GM10248 (cell line): ENCODE measurements around the gene UBASH3B.

ENCODE experiments used
- CTCF ChIA-PET: fragments of 300-600 bp; sonication (Branson Sonifier 250); formaldehyde crosslinking; extraction: SDS; loops from one replicate; lab custom pipeline; 2021; ENCODE audit warnings: antibody characterized with exemption; lab: Yijun Ruan, JAX
- POLR2A ChIA-PET: fragments of 350-650 bp; sonication (Branson Sonifier 250); formaldehyde crosslinking; extraction: SDS; loops from one replicate; lab custom pipeline; 2020; ENCODE audit warnings: antibody characterized with exemption; lab: Yijun Ruan, JAX
- DNase-seq: peaks from one replicate; pipeline ENCODE4 v3.0.0; 2012; ENCODE audit errors: extremely low spot score
- TF ChIP-seq, protein P1 (sequence below): IDR thresholded peaks from 2 replicates; pipeline ENCODE4 v1.5.1; 2012; ENCODE audit warnings: mild to moderate bottlenecking, low read depth; ENCODE audit errors: extremely low read depth, missing control alignments, control extremely low read depth

Gene UBASH3B

DNA sequence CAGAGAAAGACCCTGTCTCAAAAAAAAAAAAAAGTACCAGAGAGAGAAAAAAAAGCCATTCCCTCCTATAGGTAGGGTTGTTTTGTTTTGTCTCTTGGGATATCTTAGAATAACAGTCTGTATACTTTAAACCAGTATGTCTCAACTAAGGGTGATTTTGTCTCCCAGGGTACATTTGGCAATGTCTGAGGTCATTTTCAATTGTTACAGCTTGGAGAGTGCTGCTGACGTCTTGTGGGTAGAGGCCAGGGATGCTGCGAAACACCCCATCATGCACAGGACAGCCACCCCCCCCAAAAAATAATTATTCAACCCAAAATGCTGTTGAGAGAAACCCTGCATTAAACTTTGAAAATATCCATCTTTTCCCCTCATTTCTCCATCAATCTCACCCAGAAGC, 126.7 kb downstream of the UBASH3B start:
- CTCF ChIA-PET, result interaction anchor here (0.9 to 11.7 kb wide), 20 partner anchors 9 to 271 kb away, joined by 3 to 150 read pairs (median 12); partner anchors contain the start of gene UBASH3B
- TF ChIP-seq, protein P1, sequence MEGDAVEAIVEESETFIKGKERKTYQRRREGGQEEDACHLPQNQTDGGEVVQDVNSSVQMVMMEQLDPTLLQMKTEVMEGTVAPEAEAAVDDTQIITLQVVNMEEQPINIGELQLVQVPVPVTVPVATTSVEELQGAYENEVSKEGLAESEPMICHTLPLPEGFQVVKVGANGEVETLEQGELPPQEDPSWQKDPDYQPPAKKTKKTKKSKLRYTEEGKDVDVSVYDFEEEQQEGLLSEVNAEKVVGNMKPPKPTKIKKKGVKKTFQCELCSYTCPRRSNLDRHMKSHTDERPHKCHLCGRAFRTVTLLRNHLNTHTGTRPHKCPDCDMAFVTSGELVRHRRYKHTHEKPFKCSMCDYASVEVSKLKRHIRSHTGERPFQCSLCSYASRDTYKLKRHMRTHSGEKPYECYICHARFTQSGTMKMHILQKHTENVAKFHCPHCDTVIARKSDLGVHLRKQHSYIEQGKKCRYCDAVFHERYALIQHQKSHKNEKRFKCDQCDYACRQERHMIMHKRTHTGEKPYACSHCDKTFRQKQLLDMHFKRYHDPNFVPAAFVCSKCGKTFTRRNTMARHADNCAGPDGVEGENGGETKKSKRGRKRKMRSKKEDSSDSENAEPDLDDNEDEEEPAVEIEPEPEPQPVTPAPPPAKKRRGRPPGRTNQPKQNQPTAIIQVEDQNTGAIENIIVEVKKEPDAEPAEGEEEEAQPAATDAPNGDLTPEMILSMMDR, result no peak
- no peak for DNase-seq
- POLR2A ChIA-PET, result no interaction called here

DNA sequence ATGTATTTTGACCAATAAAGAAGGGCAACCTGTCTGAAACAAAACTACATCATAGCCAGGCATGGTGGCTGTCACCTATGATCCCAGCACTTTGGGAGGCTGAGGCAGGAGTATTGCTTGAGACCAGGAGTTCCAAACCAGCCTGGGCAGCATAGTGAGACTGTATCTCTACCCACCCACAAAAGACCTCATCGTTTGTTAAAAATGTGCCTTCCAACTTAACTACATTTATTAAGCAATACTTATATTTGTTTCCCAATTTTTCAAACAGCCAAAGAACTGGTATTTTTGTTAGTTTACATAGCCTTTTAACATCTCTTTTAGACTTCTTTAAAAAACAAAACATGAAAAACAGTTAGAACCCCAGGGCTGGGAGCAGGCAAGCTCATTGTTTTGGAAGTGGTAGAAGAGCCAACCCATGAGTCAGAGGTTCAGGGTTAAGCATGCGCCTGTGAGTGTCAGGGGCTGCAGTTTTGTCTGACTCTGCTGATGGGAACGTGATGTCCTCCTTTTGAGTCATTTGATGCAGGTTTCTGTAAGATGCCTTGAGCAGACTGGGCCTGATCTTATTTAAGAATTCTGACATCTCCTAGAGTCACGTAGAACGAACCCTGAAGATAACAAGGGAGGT, 128.9 kb downstream of the UBASH3B start:
- TF ChIP-seq, protein P1, result no peak
- ChIA-PET POLR2A (no interaction called here), CTCF (interaction anchor here (1.1 to 11.7 kb wide), 5 partner anchors 9 to 155 kb away, joined by 4 to 150 read pairs (median 46); no protein-coding TSS in a partner anchor)
- DNase-seq, result no peak

DNA sequence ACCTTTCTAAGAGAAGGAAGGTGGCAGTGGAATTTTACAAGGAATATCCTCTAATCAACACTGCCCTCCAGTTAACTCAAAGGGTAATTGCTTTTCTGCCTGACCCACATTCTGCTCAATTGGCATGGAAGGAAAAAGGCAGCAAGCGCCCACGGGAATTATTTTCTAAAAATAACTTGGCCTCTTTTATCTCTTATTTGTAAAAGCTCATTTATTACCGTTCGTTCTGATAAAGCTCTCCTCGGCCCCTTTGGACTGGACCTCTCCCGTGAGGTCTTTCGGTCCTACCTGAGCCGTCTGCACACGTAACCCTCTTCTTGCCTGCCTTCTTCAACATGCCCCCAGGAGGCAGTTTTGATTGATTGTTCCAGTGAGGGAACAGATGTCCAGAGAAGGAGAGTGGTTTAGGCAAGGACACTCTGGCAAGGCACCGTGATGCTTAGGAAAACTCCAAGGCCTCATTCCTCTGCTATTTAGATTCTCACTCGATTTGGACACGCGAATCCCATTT, 129.6 kb downstream of the UBASH3B start:
- TF ChIP-seq, protein P1, result no peak
- POLR2A ChIA-PET, result no interaction called here
- CTCF ChIA-PET, result interaction anchor here (1.1 to 11.7 kb wide), 4 partner anchors 8 to 155 kb away, joined by 4 to 150 read pairs (median 44); no protein-coding TSS in a partner anchor
- DNase-seq, result no peak

DNA sequence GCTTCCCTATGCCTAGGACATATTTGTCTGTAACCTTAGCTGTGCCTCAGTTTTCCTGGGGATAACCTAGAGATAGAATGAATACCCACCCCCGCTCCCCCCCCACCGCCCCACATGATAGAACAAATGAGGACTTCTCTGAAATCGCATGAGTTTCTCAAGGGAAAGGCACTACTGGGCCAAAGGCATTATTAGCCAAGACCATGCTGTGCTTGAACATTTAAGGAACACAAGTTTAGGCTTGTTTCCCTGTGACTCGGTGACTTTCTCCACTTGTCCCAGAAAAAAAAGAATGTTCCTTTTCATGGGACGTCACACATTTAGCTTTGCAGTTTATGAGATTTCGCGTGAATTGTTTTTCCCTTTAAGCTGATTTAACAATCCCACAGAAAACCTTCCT, 131.4 kb downstream of the UBASH3B start:
- no peak for DNase-seq
- CTCF ChIA-PET, result interaction anchor here (0.7 to 3.1 kb wide), 5 partner anchors 9 to 158 kb away, joined by 3 to 16 read pairs (median 4); no protein-coding TSS in a partner anchor
- POLR2A ChIA-PET, result no interaction called here
- TF ChIP-seq, protein P1, result no peak

DNA sequence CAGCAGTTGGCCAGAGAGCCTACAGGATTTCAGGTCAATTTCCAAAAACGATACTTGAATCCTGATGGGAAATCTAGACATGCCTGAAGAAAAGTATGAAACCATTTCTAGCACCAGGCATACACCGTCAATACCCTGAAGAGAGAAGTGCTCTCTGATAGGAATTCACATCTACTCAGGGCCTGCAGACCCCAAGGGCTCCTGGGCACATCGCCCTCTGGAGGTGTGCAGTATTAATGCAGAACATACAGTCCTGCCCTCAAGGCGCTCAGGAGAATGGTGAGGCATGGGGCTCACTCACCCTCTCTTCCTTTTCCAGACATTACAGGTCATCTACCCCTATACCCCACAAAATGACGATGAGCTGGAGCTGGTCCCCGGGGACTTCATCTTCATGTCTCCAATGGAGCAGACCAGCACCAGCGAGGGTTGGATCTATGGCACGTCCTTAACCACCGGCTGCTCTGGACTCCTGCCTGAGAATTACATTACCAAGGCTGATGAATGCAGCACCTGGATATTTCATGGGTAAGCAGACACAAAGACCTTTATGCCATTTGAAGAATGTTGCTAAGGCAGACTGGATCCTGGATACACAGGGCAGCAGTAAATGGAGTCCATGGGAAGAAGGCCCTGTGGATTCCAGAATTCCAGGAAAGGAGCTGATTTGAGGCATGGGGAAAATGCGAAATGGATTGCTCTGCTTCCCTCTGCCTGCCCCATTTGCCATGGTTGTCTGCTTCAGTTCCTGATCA, 133.4 kb downstream of the UBASH3B start:
- DNase-seq, result no peak
- ChIA-PET CTCF (interaction anchor here (1.1 to 3.4 kb wide), 9 partner anchors 9 to 160 kb away, joined by 3 to 11 read pairs (median 4); no protein-coding TSS in a partner anchor), POLR2A (no interaction called here)
- TF ChIP-seq, protein P1, result no peak

DNA sequence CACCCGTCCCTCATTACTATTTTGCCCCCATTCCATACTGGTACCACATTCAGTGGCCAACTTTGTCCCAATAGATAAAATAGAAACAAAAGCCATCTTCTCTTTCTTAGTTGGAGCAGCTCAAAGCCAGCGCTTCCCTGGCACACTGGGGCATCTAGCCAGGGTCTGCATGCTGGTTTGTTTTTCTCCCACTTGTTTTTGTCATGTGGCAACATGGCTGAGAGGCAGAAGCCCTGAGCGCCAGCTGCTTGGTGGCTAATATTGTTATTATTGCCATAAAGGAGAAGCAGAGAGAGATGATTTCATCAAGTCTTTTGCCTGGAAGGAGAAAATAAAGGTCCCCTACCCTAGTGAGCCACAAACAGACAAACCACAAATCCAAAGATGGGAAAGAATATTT, 134.4 kb downstream of the UBASH3B start:
- no peak for DNase-seq
- ChIA-PET CTCF (interaction anchor here (0.9 to 3.4 kb wide), 6 partner anchors 11 to 64 kb away, joined by 3 to 9 read pairs (median 4); no protein-coding TSS in a partner anchor), POLR2A (no interaction called here)
- TF ChIP-seq, protein P1, result no peak
